HG03575 (cell line): ENCODE measurements around the gene LHFPL2.

Experiments used
- ATAC-seq: cut with Tn5 transposase; IDR thresholded peaks from one replicate; pipeline ENCODE4 v1.9.1; 2021; ENCODE audit not compliant: unreplicated experiment, insufficient number of reproducible peaks, low FRiP score; ENCODE audit errors: extremely low read depth

Gene LHFPL2

GRCh38 chr5:78587775-78588291 is 60.7 kb downstream of the LHFPL2 start:
- ATAC-seq = no peak

- ATAC-seq = no peak
These were observed 61.3 kb downstream of the LHFPL2 start for GRCh38 chr5:78587081-78587774.

- ATAC-seq = no peak
These were observed 62.3 kb downstream of the LHFPL2 start for GRCh38 chr5:78586251-78586650.

GRCh38 chr5:78578015-78578414 is 70.6 kb downstream of the LHFPL2 start:
- ATAC-seq = no peak

- no peak for ATAC-seq
These were observed 71.3 kb downstream of the LHFPL2 start for GRCh38 chr5:78577071-78577807.

GRCh38 chr5:78576376-78576775 is 72.2 kb downstream of the LHFPL2 start:
- ATAC-seq = no peak

- ATAC-seq = no peak
These were observed 73.8 kb downstream of the LHFPL2 start for GRCh38 chr5:78574731-78575161.

- ATAC-seq = no peak
These were observed 74.4 kb downstream of the LHFPL2 start for GRCh38 chr5:78574131-78574673.

GRCh38 chr5:78573318-78573717 is 75.3 kb downstream of the LHFPL2 start:
- ATAC-seq = no peak

GRCh38 chr5:78570646-78571045 is 77.9 kb downstream of the LHFPL2 start:
- no peak for ATAC-seq

GRCh38 chr5:78569441-78569840 is 79.1 kb downstream of the LHFPL2 start:
- no peak for ATAC-seq

GRCh38 chr5:78568676-78569075 is 79.9 kb downstream of the LHFPL2 start:
- no peak for ATAC-seq

- ATAC-seq = no peak
These were observed 80.4 kb downstream of the LHFPL2 start for GRCh38 chr5:78568212-78568611.

GRCh38 chr5:78567617-78568016 is 81.0 kb downstream of the LHFPL2 start:
- no peak for ATAC-seq

GRCh38 chr5:78566747-78567425 is 81.7 kb downstream of the LHFPL2 start:
- no peak for ATAC-seq

GRCh38 chr5:78565395-78565794 is 83.2 kb downstream of the LHFPL2 start:
- ATAC-seq = no peak

GRCh38 chr5:78563621-78564020 is 85.0 kb downstream of the LHFPL2 start:
- ATAC-seq = no peak

GRCh38 chr5:78562714-78563330 is 85.8 kb downstream of the LHFPL2 start:
- ATAC-seq = no peak

- no peak for ATAC-seq
These were observed 86.6 kb downstream of the LHFPL2 start for GRCh38 chr5:78562001-78562400.
